Suppressor macrophage treated with lipopolysaccharide for 1 hour (primary cell): Measurements from ENCODE around the gene EVPL.

Experiments
- DNase-seq, 3 donors: peaks; one replicate each; pipeline ENCODE4 v3.0.0-alpha.2; 2020 to 2022

EVPL gene

GRCh38 chr17:75959051-75959838 lies 67.9 kb downstream of the EVPL start:
- no peak for DNase-seq
